Measurements from ENCODE around the gene ANKH. TPM values are rescaled to one million over a fixed set of nuclear protein-coding genes. Genes with fewer than 3 reads are reported as not detected.

Gene ANKH
- total and polyA plus RNA-seq, 10 of the 15 experiments (the other 5 are each of a cell fraction or from before 2014, with no cell fraction given), result 2.1 to 43.9 (median 14.4) TPM

- WGBS (ENCODE audit: insufficient coverage, insufficient replicate concordance, low lambda C conversion rate, missing lambda C conversion rate), result 67% methylated on average over 8 of the region's 8 CpGs
- FAIRE-seq, result no peak
Measured at GRCh38 chr5:14914623-14915260, 43.2 kb upstream of the ANKH start.

GRCh38 chr5:14914193-14914592, 42.6 kb upstream of the ANKH start:
- Histone ChIP-seq H3K4me2 (ENCODE audit: control insufficient read depth, insufficient read depth) (no peak overlapping the region), H3K4me1 (ENCODE audit: control insufficient read depth, insufficient read depth, low read length) (no peaks in the 10 kb centered on the region), H2AFZ (ENCODE audit: control insufficient read depth, low read depth, low read length) (no peak overlapping the region), H4K20me1 (ENCODE audit: control insufficient read depth, insufficient read depth) (no peaks in the 10 kb centered on the region), H3K9ac (ENCODE audit: control insufficient read depth, insufficient read depth, low read length) (no peak overlapping the region), H3K9me3 (replicated peaks; ENCODE audit: control insufficient read depth, insufficient read depth, low read length) (no peaks in the 10 kb centered on the region), H3K27ac (ENCODE audit: control insufficient read depth, insufficient read depth) (no peak overlapping the region), H3K4me3 (no peak overlapping the region), H3K27me3 (replicated peaks in 1 of 2; ENCODE audit: control insufficient read depth in 2 of 2, insufficient read depth in 2 of 2, low read length in 1 of 2) (peaks cover 0 to 2% of the 10 kb centered on the region in 2 experiments; a peak in 1 of 4 replicates), H3K79me2 (ENCODE audit: control insufficient read depth, insufficient read depth, low read length) (no peaks in the 10 kb centered on the region), H3K36me3 (ENCODE audit: control insufficient read depth in 2 of 2, insufficient read depth in 2 of 2, low read length in 1 of 2) (no peaks in the 10 kb centered on the region)
- ATAC-seq (no peak), FAIRE-seq (no peak), DNase-seq (ENCODE audit: low read depth, low spot score) (no peak)
- intact Hi-C loops (cut with micrococcal nuclease; ENCODE audit: unreplicated experiment) (no loop called here), in situ Hi-C loops (cut with MboI) (no loop called here)
- WGBS (ENCODE audit: insufficient coverage, insufficient replicate concordance, low lambda C conversion rate, missing lambda C conversion rate), result 49% methylated on average over 7 of the region's 7 CpGs
- ChIA-PET POLR2A (no interaction called here), CTCF (no interaction called here), SMC1A (ENCODE audit: uncharacterized antibody, unreplicated experiment) (no interaction called here), RAD21 (ENCODE audit: unreplicated experiment) (no interaction called here)
- BruUV-seq (replicated peaks), result no TSS peak
- TF ChIP-seq NR2F1 (conservative IDR thresholded peaks at IDR 0.05) (no peak), REST (IDR thresholded peaks at IDR 0.05; ENCODE audit: low read depth, low read length) (no peak), NR2C2 (IDR thresholded peaks at IDR 0.05; ENCODE audit: borderline replicate concordance, control insufficient read depth, insufficient read length, low read depth) (no peak), MTA3 (IDR thresholded peaks at IDR 0.05; ENCODE audit: borderline replicate concordance, low read length) (no peak), E2F4 (IDR thresholded peaks at IDR 0.05; ENCODE audit: low read depth, low read length) (no peak), SPI1 (IDR thresholded peaks at IDR 0.05; ENCODE audit: borderline replicate concordance, insufficient read depth, low read depth, low read length) (no peak), MEF2B (IDR thresholded peaks at IDR 0.05; ENCODE audit: partially characterized antibody, poor library complexity, severe bottlenecking) (no peak), ESRRA (IDR thresholded peaks at IDR 0.05; ENCODE audit: low read length) (no peak)

More at GRCh38 chr5:14914623-14915260, 43.2 kb upstream of the ANKH start:
- TF ChIP-seq YBX1 (IDR thresholded peaks at IDR 0.05), result no peak
- Histone ChIP-seq H3K9ac (ENCODE audit: control insufficient read depth, insufficient read depth, low read length) (no peak overlapping the region), H3K9me3 (replicated peaks; ENCODE audit: control insufficient read depth, insufficient read depth, low read length) (no peaks in the 10 kb centered on the region), H3K79me2 (ENCODE audit: control insufficient read depth, insufficient read depth, low read length) (no peaks in the 10 kb centered on the region), H2AFZ (ENCODE audit: control insufficient read depth, low read depth, low read length) (no peak overlapping the region), H3K4me1 (ENCODE audit: control insufficient read depth, insufficient read depth, low read length) (no peaks in the 10 kb centered on the region), H3K36me3 (ENCODE audit: control insufficient read depth in 2 of 2, insufficient read depth in 2 of 2, low read length in 1 of 2) (no peaks in the 10 kb centered on the region), H3K27me3 (replicated peaks in 1 of 2; ENCODE audit: control insufficient read depth in 2 of 2, insufficient read depth in 2 of 2, low read length in 1 of 2) (peaks cover 0 to 2% of the 10 kb centered on the region in 2 experiments; a peak in 1 of 4 replicates), H3K4me2 (ENCODE audit: control insufficient read depth, insufficient read depth) (no peak overlapping the region), H3K27ac (ENCODE audit: control insufficient read depth, insufficient read depth) (no peak overlapping the region), H3K4me3 (no peak overlapping the region), H4K20me1 (ENCODE audit: control insufficient read depth, insufficient read depth) (no peaks in the 10 kb centered on the region)
- POLR2A ChIA-PET, result interaction anchor here (0.6 kb wide), 1 partner anchor 16 kb away, joined by 4 read pairs; no protein-coding TSS in a partner anchor
- CTCF ChIA-PET, result no interaction called here
- ATAC-seq, result no peak
- RAD21 ChIA-PET (ENCODE audit: unreplicated experiment), result no interaction called here
- no TSS peak for BruUV-seq (replicated peaks)
- intact Hi-C loops (cut with micrococcal nuclease; ENCODE audit: unreplicated experiment) (no loop called here), in situ Hi-C loops (cut with MboI) (no loop called here)
- no peak for DNase-seq (ENCODE audit: low read depth, low spot score)
- SMC1A ChIA-PET (ENCODE audit: uncharacterized antibody, unreplicated experiment), result no interaction called here

All from GM12878 (cell line).